T-helper 1 cell treated with Interleukin-12 subunit alpha and Interleukin-12 subunit beta and Interleukin-4 antibody, amounts not matched to agents 30 ng/mL and 1 ng/mL, for 36 hours (primary cell): ENCODE measurements around the gene LRSAM1. TPM values are rescaled to one million over a fixed set of nuclear protein-coding genes. Genes with fewer than 3 reads are reported as not detected.

Experiments used
- intact Hi-C: fragments of 100-400 bp; cut with micrococcal nuclease; formaldehyde crosslinking; loops from one replicate; pipeline ENCODE4 v1.15.1; 2024
- total RNA-seq: library from RNA; stranded (reverse); gene quantifications from 2 replicates; pipeline ENCODE4 v1.2.3, GENCODE V29; 2022

The LRSAM1 gene
- total RNA-seq: 18.5 and 19.2 TPM in 2 replicates

- intact Hi-C loops: loop anchor here (1.0 to 5.0 kb wide), 14 partner anchors 27 to 676 kb away; partner anchors contain the start of genes PTGES2, PTRH1, STXBP1 and TOR2A
These were observed at the start of gene LRSAM1, which contains the start of gene RPL12 for GRCh38 chr9:127450830-127451607. TSS of gene LRSAM1 (plus strand) at chr9:127451510. CDS start at chr9:127454528, 3,018 bp downstream. TSS of gene RPL12 (minus strand) at chr9:127451406. CDS start at chr9:127451317, 89 bp downstream.

- intact Hi-C loops: no loop called here
These were observed 48.8 kb upstream of the LRSAM1 start for GRCh38 chr9:127402401-127403090.

- intact Hi-C loops: no loop called here
These were observed 47.7 kb upstream of the LRSAM1 start for GRCh38 chr9:127403507-127404192.

GRCh38 chr9:127404631-127405030 is 46.7 kb upstream of the LRSAM1 start:
- intact Hi-C loops: no loop called here

- intact Hi-C loops: no loop called here
These were observed 45.8 kb upstream of the LRSAM1 start for GRCh38 chr9:127405344-127406125.

- intact Hi-C loops: no loop called here
These were observed 44.4 kb upstream of the LRSAM1 start for GRCh38 chr9:127406799-127407491.

- intact Hi-C loops: no loop called here
These were observed 43.8 kb upstream of the LRSAM1 start for GRCh38 chr9:127407492-127407843.

- intact Hi-C loops: no loop called here
These were observed 40.2 kb upstream of the LRSAM1 start for GRCh38 chr9:127411122-127411521.

GRCh38 chr9:127415141-127415540 is 36.2 kb upstream of the LRSAM1 start:
- intact Hi-C loops: no loop called here

GRCh38 chr9:127415657-127416056 is 35.7 kb upstream of the LRSAM1 start:
- intact Hi-C loops: no loop called here

GRCh38 chr9:127417131-127418036 is 33.9 kb upstream of the LRSAM1 start:
- intact Hi-C loops: loop anchor here (1.0 kb wide), 1 partner anchor 203 kb away; no protein-coding TSS in a partner anchor

GRCh38 chr9:127418037-127418471 is 33.3 kb upstream of the LRSAM1 start:
- intact Hi-C loops: loop anchor here (1.0 kb wide), 1 partner anchor 204 kb away; no protein-coding TSS in a partner anchor

GRCh38 chr9:127419348-127419747 is 32.0 kb upstream of the LRSAM1 start:
- intact Hi-C loops: no loop called here

- intact Hi-C loops: no loop called here
These were observed 30.3 kb upstream of the LRSAM1 start for GRCh38 chr9:127421057-127421456.

- intact Hi-C loops: no loop called here
These were observed 29.1 kb upstream of the LRSAM1 start for GRCh38 chr9:127422133-127422782.

- intact Hi-C loops: no loop called here
These were observed 28.5 kb upstream of the LRSAM1 start for GRCh38 chr9:127422787-127423186.

GRCh38 chr9:127423476-127423933 is 27.8 kb upstream of the LRSAM1 start:
- intact Hi-C loops: no loop called here

GRCh38 chr9:127423934-127424675 is 27.2 kb upstream of the LRSAM1 start, which contains the start of gene ZNF79:
TSS of gene ZNF79 (plus strand) at chr9:127424382. CDS start at chr9:127424788, 406 bp downstream.
- intact Hi-C loops: loop anchor here (1.0 kb wide), 7 partner anchors 27 to 643 kb away; partner anchors contain the start of genes LRSAM1, NAIF1 and RPL12
